Hepatocyte (in vitro differentiated cells): ENCODE data around the gene SLC44A5. TPM values are rescaled to one million over a fixed set of nuclear protein-coding genes. Genes with fewer than 3 reads are reported as not detected.

Experiments
- DNase-seq: peaks from one replicate; pipeline ENCODE4 v3.0.0-alpha.2; 2016; ENCODE audit warnings: low spot score
- H2AFZ ChIP-seq: fragments of 200-600 bp; sonication (generic); 2 replicates; pipeline ENCODE4 v1.6.0; 2016; ENCODE audit warnings: antibody characterized with exemption, mild to moderate bottlenecking
- H3K27ac ChIP-seq: fragments of 200-600 bp; sonication (generic); 2 replicates; pipeline ENCODE4 v1.5.1; 2016; ENCODE audit warnings: mild to moderate bottlenecking
- H3K27me3 ChIP-seq: fragments of 200-600 bp; sonication (generic); 2 replicates; pipeline ENCODE4 v1.6.1; 2016
- H3K36me3 ChIP-seq: fragments of 200-600 bp; sonication (generic); replicated peaks from 2 replicates; pipeline ENCODE4 v1.5.1; 2016; ENCODE audit warnings: low read depth; ENCODE audit not compliant: insufficient read depth
- H3K4me1 ChIP-seq: fragments of 200-600 bp; sonication (generic); 2 replicates; pipeline ENCODE4 v1.5.1; 2016; ENCODE audit warnings: mild to moderate bottlenecking, moderate library complexity; ENCODE audit not compliant: insufficient read depth
- H3K4me2 ChIP-seq: fragments of 200-600 bp; sonication (generic); 2 replicates; pipeline ENCODE4 v1.6.0; 2016
- H3K4me3 ChIP-seq: fragments of 200-600 bp; sonication (generic); 2 replicates; pipeline ENCODE4 v1.5.1; 2016; ENCODE audit warnings: mild to moderate bottlenecking
- H3K79me2 ChIP-seq: fragments of 200-600 bp; sonication (generic); 2 replicates; pipeline ENCODE4 v1.6.0; 2017; ENCODE audit warnings: mild to moderate bottlenecking
- H3K9me2 ChIP-seq: fragments of 200-600 bp; sonication (generic); replicated peaks from 2 replicates; pipeline ENCODE4 v1.6.0; 2017; ENCODE audit warnings: mild to moderate bottlenecking; ENCODE audit not compliant: insufficient read depth
- H3K9me3 ChIP-seq: fragments of 200-600 bp; sonication (generic); 2 replicates; pipeline ENCODE4 v1.5.1; 2016; ENCODE audit warnings: low read depth, mild to moderate bottlenecking
- H4K20me1 ChIP-seq: fragments of 200-600 bp; sonication (generic); 2 replicates; pipeline ENCODE4 v1.6.0; 2016; ENCODE audit warnings: mild to moderate bottlenecking; ENCODE audit not compliant: insufficient read depth, poor library complexity, severe bottlenecking
- EZH2 ChIP-seq: fragments of 200-600 bp; sonication (generic); IDR thresholded peaks from 2 replicates; pipeline ENCODE4 v1.6.1; 2016; ENCODE audit warnings: antibody characterized with exemption, mild to moderate bottlenecking, borderline replicate concordance
- EZH2phosphoT487 ChIP-seq: fragments of 200-600 bp; sonication (generic); IDR thresholded peaks from one replicate; pipeline ENCODE4 v1.6.1; 2018; ENCODE audit warnings: antibody characterized with exemption, mild to moderate bottlenecking, low read depth, moderate library complexity; ENCODE audit not compliant: unreplicated experiment, severe bottlenecking
- WGBS: methylation state at CpG from one replicate; pipeline ENCODE4 v1.1.6; 2016; ENCODE audit warnings: low lambda C conversion rate; ENCODE audit errors: missing lambda C conversion rate; 5-methylcytosine and 5-hydroxymethylcytosine counted together
- polyA plus RNA-seq: library from polyadenylated mRNA; unstranded; fragments of >200 nt; fragmentation: Nextera tagmentation; extraction: Ambion mirVana; gene quantifications from 2 replicates; pipeline ENCODE4 v1.2.1, GENCODE V29; 2016
- total RNA-seq: library from RNA; depleted of rRNA; stranded (reverse); fragments of >200 nt; gene quantifications from 2 replicates; pipeline ENCODE4 v1.2.3, GENCODE V29; 2014
- TF ChIP-seq, protein P1 (sequence below): fragments of 200-600 bp; sonication (generic); IDR thresholded peaks from 2 replicates; pipeline ENCODE4 v1.5.1; 2016; ENCODE audit warnings: antibody characterized with exemption, mild to moderate bottlenecking; ENCODE audit not compliant: poor library complexity

SLC44A5 gene
- total and polyA plus RNA-seq, 2 experiments from 2014 or later = 2.1 to 4.8 TPM

DNA sequence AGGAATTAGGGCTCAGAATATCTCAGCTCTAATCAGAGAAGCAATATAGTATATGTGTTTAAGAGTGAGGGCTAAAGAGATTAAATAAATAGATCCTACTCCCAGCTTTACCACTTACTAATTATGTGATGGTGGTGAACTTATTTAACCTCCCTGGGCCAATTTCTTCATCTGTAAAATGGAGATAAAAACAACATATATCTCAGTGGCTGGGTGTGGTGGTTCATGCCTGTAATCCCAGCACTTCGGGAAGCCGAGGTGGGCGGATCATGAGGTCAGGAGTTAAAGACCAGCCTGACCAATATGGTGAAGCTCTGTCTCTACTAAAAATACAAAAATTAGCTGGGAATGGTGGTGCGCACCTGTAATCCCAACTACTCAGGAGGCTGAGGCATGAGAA is 135.2 kb downstream of the SLC44A5 start:
- H3K27ac ChIP-seq = no peak overlapping the region
- no peak overlapping the region for H3K4me2 ChIP-seq
- no peaks in the 10 kb centered on the region for H3K9me3 ChIP-seq
- TF ChIP-seq, protein P1, sequence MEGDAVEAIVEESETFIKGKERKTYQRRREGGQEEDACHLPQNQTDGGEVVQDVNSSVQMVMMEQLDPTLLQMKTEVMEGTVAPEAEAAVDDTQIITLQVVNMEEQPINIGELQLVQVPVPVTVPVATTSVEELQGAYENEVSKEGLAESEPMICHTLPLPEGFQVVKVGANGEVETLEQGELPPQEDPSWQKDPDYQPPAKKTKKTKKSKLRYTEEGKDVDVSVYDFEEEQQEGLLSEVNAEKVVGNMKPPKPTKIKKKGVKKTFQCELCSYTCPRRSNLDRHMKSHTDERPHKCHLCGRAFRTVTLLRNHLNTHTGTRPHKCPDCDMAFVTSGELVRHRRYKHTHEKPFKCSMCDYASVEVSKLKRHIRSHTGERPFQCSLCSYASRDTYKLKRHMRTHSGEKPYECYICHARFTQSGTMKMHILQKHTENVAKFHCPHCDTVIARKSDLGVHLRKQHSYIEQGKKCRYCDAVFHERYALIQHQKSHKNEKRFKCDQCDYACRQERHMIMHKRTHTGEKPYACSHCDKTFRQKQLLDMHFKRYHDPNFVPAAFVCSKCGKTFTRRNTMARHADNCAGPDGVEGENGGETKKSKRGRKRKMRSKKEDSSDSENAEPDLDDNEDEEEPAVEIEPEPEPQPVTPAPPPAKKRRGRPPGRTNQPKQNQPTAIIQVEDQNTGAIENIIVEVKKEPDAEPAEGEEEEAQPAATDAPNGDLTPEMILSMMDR = no peak
- no peak for TF ChIP-seq EZH2phosphoT487
- H3K4me3 ChIP-seq = no peak overlapping the region
- H3K27me3 ChIP-seq = no peaks in the 10 kb centered on the region
- H3K9me2 ChIP-seq = no peaks in the 10 kb centered on the region
- H3K79me2 ChIP-seq = no peaks in the 10 kb centered on the region
- no peaks in the 10 kb centered on the region for H4K20me1 ChIP-seq
- no peaks in the 10 kb centered on the region for H3K4me1 ChIP-seq
- 93% methylated on average over 4 of the region's 4 CpGs for whole genome bisulfite sequencing
- H2AFZ ChIP-seq = no peak overlapping the region
- no peaks in the 10 kb centered on the region for H3K36me3 ChIP-seq
- DNase-seq = no peak

- H3K27ac ChIP-seq = no peak overlapping the region
- no peaks in the 10 kb centered on the region for H3K9me2 ChIP-seq
- TF ChIP-seq EZH2phosphoT487 (no peak), EZH2 (no peak)
- TF ChIP-seq, protein P1 = no peak
- no peaks in the 10 kb centered on the region for H4K20me1 ChIP-seq
- H3K9me3 ChIP-seq = no peaks in the 10 kb centered on the region
- DNase-seq = no peak
- H2AFZ ChIP-seq = no peak overlapping the region
- no peaks in the 10 kb centered on the region for H3K27me3 ChIP-seq
- no peak overlapping the region for H3K4me3 ChIP-seq
- H3K79me2 ChIP-seq = no peaks in the 10 kb centered on the region
- H3K36me3 ChIP-seq = no peaks in the 10 kb centered on the region
- WGBS = 67% methylated on average over 4 of the region's 4 CpGs
- no peaks in the 10 kb centered on the region for H3K4me1 ChIP-seq
- H3K4me2 ChIP-seq = no peak overlapping the region
Measured at GRCh38 chr1:75472971-75473603, 137.8 kb downstream of the SLC44A5 start.

GRCh38 chr1:75472089-75472970 is 138.6 kb downstream of the SLC44A5 start:
- no peak overlapping the region for H3K4me3 ChIP-seq
- H3K4me2 ChIP-seq = no peak overlapping the region
- H3K9me2 ChIP-seq = no peaks in the 10 kb centered on the region
- H3K9me3 ChIP-seq = no peaks in the 10 kb centered on the region
- 85% methylated on average over 5 of the region's 5 CpGs for WGBS
- H3K36me3 ChIP-seq = no peaks in the 10 kb centered on the region
- TF ChIP-seq, protein P1 = no peak
- no peak for TF ChIP-seq EZH2
- TF ChIP-seq EZH2phosphoT487 = no peak
- H3K27me3 ChIP-seq = no peaks in the 10 kb centered on the region
- no peak overlapping the region for H3K27ac ChIP-seq
- H3K79me2 ChIP-seq = no peaks in the 10 kb centered on the region
- DNase-seq = no peak
- H3K4me1 ChIP-seq = no peaks in the 10 kb centered on the region
- no peak overlapping the region for H2AFZ ChIP-seq
- no peaks in the 10 kb centered on the region for H4K20me1 ChIP-seq
